Measurements from ENCODE around the gene BPHL. TPM values are rescaled to one million over a fixed set of nuclear protein-coding genes. Genes with fewer than 3 reads are reported as not detected.
"Not testable (repeated sequence)": the region's sequence is repeated elsewhere in the genome, so short reads cannot be mapped to it uniquely, and the experiment has no call there.

Gene BPHL
- total and polyA plus RNA-seq, 2 experiments from 2014 or later, result 22.8 to 45.5 TPM

- H3K4me1 ChIP-seq (ENCODE audit: insufficient read depth), result peaks cover 22% of the 10 kb centered on the region
- peaks cover 30% of the 10 kb centered on the region for H3K4me1 Mint-ChIP-seq
- ATAC-seq; H4K20me1 ChIP-seq (replicated peaks; ENCODE audit: insufficient read depth); H3K27ac ChIP-seq (ENCODE audit: low read depth); H3K27ac Mint-ChIP-seq; H3K9me2 ChIP-seq (ENCODE audit: insufficient read depth); H3K9me3 Mint-ChIP-seq; H3K4me2 ChIP-seq; H3K27me3 ChIP-seq (ENCODE audit: insufficient read depth); H2AFZ ChIP-seq; DNase-seq (ENCODE audit: low spot score): not testable (repeated sequence)
- peaks cover 49% of the 10 kb centered on the region for H3K36me3 Mint-ChIP-seq (ENCODE audit: low read depth)
- peaks cover 40% of the 10 kb centered on the region for H3F3A ChIP-seq (replicated peaks; ENCODE audit: low read depth)
- peaks cover 20% of the 10 kb centered on the region for H3K36me3 ChIP-seq (ENCODE audit: insufficient read depth)
- peaks cover 15% of the 10 kb centered on the region for H3K79me2 ChIP-seq (replicated peaks; ENCODE audit: insufficient read depth)
- peak overlapping the region; percentile 91; the same call in 1 of the 2 replicates for H3K4me3 ChIP-seq
- H3K4me3 Mint-ChIP-seq, result peak overlapping the region; percentile 97
- H3K27me3 Mint-ChIP-seq (ENCODE audit: insufficient read depth, low read depth, poor library complexity), result peaks cover 19% of the 10 kb centered on the region
These were observed 36.9 kb downstream of the BPHL start for GRCh38 chr6:3155416-3155815.

DNA sequence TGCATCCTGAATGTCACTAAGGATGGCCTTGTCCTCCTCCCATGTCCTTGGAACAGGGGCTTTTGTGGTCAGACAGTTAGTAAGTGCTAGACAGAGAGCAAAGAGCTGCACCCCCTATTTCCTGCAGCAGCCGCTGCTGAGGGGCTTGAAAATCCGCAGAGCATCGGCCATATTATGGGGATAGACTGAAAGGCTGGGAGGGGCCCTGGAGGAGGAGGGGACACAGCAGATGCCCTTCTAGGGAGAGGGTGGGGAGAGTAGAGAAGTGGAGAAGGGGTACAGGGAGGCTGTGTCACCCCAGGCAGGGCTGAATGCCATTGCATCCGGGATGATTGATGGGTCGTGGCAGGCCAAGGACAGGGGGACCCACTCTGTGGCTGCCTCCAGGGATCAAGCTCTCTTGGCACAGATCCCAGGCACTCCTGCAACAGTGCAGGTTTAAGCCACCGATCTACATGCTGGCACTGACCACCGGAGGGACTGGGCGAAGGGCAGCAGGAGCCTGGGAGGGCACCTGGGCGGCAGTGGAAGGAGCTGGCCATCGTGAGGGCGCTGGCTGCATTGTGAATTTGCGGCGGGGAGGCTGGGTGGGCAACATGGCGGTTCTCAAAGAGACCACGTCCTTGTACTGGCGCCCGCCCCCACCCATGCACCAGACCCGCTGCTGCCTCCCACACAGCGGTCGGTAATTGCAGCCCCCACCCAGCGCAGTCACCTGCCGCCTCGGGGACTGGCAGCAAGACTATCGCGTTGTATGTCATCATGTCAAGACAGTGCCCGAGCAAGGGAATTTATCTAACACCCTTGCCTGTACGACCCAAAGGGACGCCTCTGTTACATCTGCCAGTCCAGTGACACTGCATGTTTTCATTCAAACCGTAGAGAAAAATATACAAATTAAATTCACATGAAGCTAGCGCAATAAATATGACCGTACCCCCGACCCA is 37.9 kb downstream of the BPHL start:
- peak overlapping the region; percentile 73 for H3K27ac Mint-ChIP-seq
- Histone ChIP-seq H3K4me3 (peak overlapping the region; percentile 91), H3K4me1 (ENCODE audit: insufficient read depth) (peaks cover 29% of the 10 kb centered on the region), H3K4me2 (peak overlapping the region; percentile 96), H3F3A (replicated peaks; ENCODE audit: low read depth) (peaks cover 34% of the 10 kb centered on the region), H3K36me3 (ENCODE audit: insufficient read depth) (peaks cover 20% of the 10 kb centered on the region), H3K79me2 (replicated peaks; ENCODE audit: insufficient read depth) (peaks cover 15% of the 10 kb centered on the region)
- not testable (repeated sequence) for DNase-seq (ENCODE audit: low spot score); H3K9me3 Mint-ChIP-seq; H4K20me1 ChIP-seq (replicated peaks; ENCODE audit: insufficient read depth); H2AFZ ChIP-seq; H3K27me3 ChIP-seq (ENCODE audit: insufficient read depth); H3K9me2 ChIP-seq (ENCODE audit: insufficient read depth); H3K27ac ChIP-seq (ENCODE audit: low read depth)
- peak overlapping the region; percentile 97 for H3K4me3 Mint-ChIP-seq
- peaks cover 45% of the 10 kb centered on the region for H3K36me3 Mint-ChIP-seq (ENCODE audit: low read depth)
- ATAC-seq, result peak; percentile 12
- H3K27me3 Mint-ChIP-seq (ENCODE audit: insufficient read depth, low read depth, poor library complexity), result peaks cover 19% of the 10 kb centered on the region
- peaks cover 39% of the 10 kb centered on the region for H3K4me1 Mint-ChIP-seq

DNA sequence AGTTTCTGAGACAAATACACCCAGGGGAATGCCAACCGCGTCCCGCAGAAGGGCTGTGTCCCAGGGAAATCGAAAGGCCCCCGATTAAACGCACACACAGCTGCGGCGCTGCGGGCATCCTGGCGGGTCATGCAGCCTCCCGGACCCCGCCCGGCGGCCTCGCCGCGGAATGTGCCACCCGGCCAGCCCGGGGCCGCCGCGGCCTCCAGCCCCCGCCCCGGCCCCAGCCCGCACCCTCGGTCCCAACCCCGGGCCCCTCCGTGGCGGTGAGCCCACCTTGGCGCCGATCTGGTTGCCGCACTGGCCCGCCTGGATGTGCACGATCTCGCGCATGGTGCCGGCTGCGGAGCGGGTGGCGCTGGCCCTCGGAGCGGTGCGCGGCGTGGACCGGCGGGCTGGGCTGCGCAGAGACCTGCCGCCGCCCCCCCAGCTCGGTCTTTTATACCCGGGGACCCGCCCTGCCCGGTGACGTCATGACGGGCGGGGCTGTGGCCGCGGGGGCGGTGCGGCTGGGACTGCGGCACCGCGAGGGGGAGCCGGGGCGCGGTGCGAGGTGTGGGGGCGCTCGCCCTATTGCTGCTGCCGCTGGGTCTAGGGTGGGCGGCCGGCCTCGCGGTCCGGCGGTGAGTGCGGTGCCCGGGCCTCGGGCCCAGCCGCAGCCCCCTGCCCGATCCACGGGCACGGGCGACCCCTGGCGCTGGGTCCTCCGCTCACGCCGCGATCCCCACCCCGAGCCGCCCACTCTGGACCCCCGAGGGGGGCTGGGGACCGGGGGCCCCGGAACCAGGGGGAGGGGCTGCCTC is 38.8 kb downstream of the BPHL start, which contains the start of gene TUBB2A:
TUBB2A (minus strand) TSS at position 414 of the 803 bp plus-strand sequence; CDS start at position 333, 81 bp downstream.
- Histone ChIP-seq H3K79me2 (replicated peaks; ENCODE audit: insufficient read depth) (peaks cover 20% of the 10 kb centered on the region), H4K20me1 (replicated peaks; ENCODE audit: insufficient read depth) (no peaks in the 10 kb centered on the region; the same call in 1 of the 2 replicates), H2AFZ (no peak within 1 kb of the TSS), H3K36me3 (ENCODE audit: insufficient read depth) (peaks cover 20% of the 10 kb centered on the region), H3K4me3 (peak within 1 kb of the TSS; percentile 91), H3K27me3 (ENCODE audit: insufficient read depth) (no peaks in the 10 kb centered on the region), H3K4me1 (ENCODE audit: insufficient read depth) (peaks cover 36% of the 10 kb centered on the region), H3K4me2 (peak within 1 kb of the TSS; percentile 96), H3F3A (replicated peaks; ENCODE audit: low read depth) (peaks cover 29% of the 10 kb centered on the region), H3K27ac (ENCODE audit: low read depth) (no peak within 1 kb of the TSS), H3K9me2 (ENCODE audit: insufficient read depth) (no peaks in the 10 kb centered on the region)
- H3K4me1 Mint-ChIP-seq, result peaks cover 42% of the 10 kb centered on the region
- peaks cover 19% of the 10 kb centered on the region for H3K27me3 Mint-ChIP-seq (ENCODE audit: insufficient read depth, low read depth, poor library complexity)
- H3K27ac Mint-ChIP-seq, result peak within 1 kb of the TSS; percentile 73
- DNase-seq (ENCODE audit: low spot score), result peak; percentile 83
- H3K36me3 Mint-ChIP-seq (ENCODE audit: low read depth), result peaks cover 40% of the 10 kb centered on the region
- ATAC-seq, result peak; percentile 73
- peak within 1 kb of the TSS; percentile 97 for H3K4me3 Mint-ChIP-seq
- H3K9me3 Mint-ChIP-seq, result no peaks in the 10 kb centered on the region
- TF ChIP-seq JUNB (IDR thresholded peaks at IDR 0.05; ENCODE audit: unreplicated experiment) (no peak), CREB1 (CRISPR knock-in tag; IDR thresholded peaks at IDR 0.05; ENCODE audit: low read depth) (peak; percentile 97), EZH2phosphoT487 (IDR thresholded peaks at IDR 0.05; ENCODE audit: unreplicated experiment) (no peak)
- TF ChIP-seq, protein P1, sequence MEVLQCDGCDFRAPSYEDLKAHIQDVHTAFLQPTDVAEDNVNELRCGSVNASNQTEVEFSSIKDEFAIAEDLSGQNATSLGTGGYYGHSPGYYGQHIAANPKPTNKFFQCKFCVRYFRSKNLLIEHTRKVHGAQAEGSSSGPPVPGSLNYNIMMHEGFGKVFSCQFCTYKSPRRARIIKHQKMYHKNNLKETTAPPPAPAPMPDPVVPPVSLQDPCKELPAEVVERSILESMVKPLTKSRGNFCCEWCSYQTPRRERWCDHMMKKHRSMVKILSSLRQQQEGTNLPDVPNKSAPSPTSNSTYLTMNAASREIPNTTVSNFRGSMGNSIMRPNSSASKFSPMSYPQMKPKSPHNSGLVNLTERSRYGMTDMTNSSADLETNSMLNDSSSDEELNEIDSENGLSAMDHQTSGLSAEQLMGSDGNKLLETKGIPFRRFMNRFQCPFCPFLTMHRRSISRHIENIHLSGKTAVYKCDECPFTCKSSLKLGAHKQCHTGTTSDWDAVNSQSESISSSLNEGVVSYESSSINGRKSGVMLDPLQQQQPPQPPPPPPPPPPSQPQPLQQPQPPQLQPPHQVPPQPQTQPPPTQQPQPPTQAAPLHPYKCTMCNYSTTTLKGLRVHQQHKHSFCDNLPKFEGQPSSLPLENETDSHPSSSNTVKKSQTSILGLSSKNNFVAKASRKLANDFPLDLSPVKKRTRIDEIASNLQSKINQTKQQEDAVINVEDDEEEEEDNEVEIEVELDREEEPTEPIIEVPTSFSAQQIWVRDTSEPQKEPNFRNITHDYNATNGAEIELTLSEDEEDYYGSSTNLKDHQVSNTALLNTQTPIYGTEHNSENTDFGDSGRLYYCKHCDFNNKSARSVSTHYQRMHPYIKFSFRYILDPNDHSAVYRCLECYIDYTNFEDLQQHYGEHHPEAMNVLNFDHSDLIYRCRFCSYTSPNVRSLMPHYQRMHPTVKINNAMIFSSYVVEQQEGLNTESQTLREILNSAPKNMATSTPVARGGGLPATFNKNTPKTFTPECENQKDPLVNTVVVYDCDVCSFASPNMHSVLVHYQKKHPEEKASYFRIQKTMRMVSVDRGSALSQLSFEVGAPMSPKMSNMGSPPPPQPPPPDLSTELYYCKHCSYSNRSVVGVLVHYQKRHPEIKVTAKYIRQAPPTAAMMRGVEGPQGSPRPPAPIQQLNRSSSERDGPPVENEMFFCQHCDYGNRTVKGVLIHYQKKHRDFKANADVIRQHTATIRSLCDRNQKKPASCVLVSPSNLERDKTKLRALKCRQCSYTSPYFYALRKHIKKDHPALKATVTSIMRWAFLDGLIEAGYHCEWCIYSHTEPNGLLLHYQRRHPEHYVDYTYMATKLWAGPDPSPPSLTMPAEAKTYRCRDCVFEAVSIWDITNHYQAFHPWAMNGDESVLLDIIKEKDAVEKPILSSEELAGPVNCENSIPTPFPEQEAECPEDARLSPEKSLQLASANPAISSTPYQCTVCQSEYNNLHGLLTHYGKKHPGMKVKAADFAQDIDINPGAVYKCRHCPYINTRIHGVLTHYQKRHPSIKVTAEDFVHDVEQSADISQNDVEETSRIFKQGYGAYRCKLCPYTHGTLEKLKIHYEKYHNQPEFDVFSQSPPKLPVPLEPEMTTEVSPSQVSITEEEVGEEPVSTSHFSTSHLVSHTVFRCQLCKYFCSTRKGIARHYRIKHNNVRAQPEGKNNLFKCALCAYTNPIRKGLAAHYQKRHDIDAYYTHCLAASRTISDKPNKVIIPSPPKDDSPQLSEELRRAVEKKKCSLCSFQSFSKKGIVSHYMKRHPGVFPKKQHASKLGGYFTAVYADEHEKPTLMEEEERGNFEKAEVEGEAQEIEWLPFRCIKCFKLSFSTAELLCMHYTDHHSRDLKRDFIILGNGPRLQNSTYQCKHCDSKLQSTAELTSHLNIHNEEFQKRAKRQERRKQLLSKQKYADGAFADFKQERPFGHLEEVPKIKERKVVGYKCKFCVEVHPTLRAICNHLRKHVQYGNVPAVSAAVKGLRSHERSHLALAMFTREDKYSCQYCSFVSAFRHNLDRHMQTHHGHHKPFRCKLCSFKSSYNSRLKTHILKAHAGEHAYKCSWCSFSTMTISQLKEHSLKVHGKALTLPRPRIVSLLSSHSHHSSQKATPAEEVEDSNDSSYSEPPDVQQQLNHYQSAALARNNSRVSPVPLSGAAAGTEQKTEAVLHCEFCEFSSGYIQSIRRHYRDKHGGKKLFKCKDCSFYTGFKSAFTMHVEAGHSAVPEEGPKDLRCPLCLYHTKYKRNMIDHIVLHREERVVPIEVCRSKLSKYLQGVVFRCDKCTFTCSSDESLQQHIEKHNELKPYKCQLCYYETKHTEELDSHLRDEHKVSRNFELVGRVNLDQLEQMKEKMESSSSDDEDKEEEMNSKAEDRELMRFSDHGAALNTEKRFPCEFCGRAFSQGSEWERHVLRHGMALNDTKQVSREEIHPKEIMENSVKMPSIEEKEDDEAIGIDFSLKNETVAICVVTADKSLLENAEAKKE (CRISPR knock-in tag; IDR thresholded peaks at IDR 0.05), result no peak
